Amniotic epithelial cell (primary cell): ENCODE results near the gene NTHL1.

ENCODE experiments used
- DNase-seq: peaks from one replicate; pipeline ENCODE4 v3.0.0-alpha.2; 2010; ENCODE audit warnings: low read depth

The NTHL1 gene

DNA sequence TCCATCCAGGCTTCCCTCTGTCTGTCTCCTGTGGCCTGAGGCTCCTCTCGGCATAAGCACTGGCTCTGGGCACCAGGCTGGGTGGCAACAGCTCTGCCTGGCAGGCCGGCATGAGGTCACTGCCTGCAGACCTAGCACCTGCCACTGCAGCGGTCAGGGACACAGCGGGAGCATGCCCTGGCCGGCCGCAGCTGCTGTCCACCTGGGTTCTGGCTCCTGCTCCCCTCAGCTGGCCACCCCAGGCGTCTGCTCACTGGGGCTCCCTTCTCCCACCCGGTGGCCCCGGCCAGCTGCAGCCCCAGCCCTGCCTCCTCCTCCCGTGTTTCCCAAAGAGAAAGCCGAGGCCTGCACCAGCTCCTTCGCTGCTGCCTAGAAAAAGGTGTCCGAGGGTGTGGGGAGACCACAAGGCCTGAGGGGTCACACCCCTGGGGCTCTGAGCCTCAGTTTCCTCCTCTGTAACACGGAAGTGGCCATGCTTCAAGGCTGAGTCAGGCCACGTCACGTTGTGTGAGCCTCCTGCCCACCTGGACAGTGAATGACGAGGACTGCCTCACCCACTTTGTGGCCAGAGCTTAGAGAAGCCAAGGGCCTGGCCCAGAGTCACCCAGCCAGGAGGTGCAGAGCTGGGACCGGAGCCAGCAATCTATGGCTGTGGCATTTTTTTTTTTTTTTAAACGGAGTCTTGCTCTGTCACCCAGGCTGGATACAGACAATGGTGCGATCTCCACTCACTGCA, 6.7 kb downstream of the NTHL1 start:
- DNase-seq = no peak

DNA sequence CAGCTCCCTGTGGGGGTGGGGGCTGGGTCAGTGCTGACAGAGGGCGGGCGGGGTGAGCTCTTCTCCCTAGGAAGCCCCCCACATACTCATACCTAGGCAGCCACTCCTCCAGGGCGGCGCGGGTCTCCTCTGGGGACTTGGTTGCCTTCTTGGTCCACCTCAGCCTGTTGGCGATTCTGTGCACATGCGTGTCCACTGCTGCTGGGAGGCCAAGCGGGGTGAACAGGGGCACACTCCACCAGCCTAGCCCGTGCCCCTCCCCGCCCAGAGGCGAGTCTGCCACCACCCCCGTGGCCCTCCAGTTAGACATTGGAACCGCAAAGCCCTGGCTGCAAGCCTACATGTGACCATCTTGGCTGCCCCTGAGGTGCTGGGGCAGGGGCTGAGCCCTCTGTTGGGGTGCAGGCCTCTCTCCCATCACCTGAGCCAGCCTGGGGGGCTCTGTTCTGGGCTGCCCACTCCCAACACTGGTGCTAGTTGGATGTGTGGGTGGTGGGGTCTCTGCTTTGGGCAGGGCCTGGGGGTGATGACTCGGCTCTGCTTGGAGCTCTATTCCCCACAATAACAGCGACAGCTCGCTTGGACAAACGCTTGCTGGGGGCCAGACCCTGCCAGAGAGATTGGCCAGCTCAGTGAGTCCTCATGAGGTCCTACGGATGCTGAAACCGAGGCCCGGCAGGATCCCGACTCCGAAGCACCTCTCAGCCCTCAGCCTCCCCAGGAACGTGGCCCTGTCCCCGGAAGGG, 7.4 kb downstream of the NTHL1 start:
- no peak for DNase-seq

DNA sequence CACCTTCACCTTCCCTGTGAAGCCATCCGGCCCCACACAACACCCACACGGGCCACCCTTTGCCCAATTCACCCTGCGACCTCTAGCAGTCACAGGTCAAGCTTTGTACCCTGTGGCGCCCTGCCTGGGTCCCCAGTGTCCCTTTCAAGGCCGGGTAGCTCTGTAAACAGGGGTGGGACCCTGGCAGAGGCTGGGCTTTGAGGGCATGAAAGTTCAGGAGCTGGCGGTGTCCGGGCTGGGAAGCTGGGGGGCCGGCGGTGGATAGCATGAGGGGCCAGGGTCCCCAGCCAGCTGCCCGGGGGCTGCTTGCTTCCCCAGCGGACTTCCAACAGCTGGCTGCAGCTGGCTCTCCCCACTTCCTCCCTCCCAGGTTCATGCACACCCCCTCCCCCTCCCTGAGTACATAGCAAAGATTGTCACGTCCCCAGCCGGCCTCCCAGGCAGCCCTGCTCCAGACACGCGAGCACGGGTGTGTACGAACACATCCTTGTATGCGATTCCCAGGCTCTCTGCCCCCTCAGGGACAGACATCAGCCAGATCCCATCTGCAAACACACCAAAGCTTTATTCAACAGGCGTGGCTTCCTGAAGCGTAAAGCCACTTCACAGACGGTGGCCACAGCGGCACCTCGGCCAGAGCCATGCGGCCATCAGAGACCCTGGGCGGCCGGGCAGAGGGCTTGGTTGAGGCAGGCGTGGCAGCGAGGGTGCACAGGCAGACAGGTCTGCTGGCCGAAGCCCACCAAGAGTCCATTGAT, 8.2 kb downstream of the NTHL1 start:
- peak; percentile 42 for DNase-seq

DNA sequence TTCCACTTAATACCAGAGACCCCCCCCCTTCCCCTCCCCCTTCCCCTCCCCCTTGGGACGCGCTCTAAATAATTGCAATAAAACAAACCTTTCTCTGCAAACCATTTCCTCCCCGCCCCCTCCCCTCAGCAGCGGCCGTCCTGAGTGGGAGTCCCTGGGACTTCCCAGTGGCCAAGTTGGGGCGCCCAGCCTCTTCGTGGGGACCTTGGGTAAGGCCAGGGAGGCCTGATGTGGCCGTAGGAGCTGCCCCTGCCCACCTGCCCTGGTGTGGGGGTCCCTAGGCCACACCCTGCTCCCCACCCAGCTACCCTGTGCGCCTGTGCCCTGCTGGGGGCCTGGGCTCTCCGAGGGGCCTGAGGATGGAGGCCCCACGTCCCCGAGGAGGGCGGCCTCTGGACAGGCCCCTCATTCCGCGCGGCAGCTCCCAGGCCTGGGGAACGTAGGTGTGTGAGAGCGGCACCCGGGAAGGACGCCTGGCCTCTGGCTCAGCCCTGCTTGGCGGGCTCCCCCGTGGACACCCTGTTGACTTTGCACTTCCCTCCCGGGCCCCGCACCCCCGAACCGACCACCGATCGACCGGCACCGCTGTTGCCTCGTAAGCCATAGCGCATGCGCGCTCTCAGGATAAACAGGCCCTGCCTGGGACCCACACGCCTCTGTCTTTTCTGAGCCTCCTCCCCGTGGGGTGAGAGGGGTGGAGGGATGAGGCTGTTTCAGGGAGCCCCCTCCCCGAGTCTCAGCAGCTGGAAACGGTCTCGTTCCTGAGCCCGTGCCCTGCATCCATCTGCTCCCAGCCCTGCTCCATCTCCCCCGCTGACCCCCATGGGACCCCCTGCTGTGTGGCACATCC, 9.0 kb downstream of the NTHL1 start:
- DNase-seq = no peak

DNA sequence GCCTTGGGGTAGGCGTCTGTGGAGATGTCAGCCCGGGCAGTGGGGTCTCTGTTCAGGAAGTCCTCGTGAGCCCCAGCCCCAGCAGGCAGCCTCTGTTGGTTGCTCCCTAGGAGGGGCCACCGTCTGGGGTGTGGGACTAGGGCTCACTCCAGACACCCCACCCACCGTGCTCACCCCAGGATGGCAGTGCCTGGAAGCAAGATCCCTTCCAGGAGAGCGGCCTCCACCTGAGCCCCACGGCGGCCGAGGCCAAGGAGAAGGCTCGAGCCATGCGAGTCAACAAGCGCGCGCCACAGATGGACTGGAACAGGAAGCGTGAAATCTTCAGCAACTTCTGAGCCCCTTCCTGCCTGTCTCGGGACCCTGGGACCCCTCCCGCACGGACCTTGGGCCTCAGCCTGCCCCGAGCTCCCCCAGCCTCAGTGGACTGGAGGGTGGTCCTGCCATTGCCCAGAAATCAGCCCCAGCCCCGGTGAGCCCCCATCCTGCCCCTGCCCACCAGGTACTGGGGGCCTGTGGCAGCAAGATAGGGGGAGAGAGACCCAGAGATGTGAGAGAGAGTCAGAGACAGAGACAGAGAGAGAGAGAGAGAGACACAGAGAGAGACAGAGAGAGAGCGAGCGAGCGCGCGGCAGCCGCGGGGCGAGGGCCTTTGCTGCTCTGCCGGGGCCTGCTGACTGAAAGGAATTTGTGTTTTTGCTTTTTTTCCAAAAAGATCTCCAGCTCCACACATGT, 9.8 kb downstream of the NTHL1 start:
- no peak for DNase-seq

DNA sequence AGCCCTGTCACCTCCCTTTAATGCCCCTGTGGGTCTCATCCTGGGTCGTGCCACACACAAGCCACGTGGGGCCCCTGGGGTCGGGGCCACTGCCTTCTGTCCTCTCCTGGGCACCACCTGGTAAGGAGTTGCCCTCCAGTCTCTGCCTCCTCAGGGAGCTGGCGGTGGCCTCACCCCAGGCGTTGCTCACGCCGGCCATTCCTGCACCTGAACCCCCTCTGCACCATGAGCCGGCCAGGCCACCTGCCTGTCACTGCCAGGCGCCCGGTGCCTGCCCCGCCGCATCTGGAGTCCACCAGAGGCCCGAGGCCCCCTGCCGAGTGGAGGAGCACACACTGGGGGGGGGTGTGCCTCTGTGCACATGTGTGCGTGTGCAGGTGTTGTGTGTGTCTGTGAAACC, 10.5 kb downstream of the NTHL1 start:
- DNase-seq = no peak

DNA sequence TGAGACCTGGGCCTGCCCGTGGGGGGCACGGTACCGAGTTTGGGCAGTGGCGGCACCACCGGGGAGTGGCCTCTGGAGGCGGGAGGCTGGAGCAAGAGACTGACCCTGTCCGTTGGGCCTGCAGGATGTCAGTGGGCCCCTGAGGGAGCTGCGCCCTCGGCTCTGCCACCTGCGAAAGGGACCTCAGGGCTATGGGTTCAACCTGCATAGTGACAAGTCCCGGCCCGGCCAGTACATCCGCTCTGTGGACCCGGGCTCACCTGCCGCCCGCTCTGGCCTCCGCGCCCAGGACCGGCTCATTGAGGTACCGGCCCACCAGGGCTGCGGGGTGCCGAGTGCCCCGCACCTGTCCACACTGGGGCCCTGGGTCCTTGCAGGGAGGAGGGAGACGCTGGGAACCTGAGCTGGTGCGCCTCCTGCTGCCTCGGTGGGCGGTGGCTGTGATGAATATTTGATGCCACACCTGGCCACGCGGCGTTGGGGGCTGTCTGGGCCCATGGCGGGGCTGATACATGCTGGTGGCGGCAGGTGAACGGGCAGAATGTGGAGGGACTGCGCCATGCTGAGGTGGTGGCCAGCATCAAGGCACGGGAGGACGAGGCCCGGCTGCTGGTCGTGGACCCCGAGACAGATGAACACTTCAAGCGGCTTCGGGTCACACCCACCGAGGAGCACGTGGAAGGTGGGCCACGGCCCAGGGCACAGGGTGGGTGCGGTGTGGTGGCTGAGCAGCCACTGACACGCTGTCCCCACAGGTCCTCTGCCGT, 11.3 kb downstream of the NTHL1 start:
- no peak for DNase-seq

DNA sequence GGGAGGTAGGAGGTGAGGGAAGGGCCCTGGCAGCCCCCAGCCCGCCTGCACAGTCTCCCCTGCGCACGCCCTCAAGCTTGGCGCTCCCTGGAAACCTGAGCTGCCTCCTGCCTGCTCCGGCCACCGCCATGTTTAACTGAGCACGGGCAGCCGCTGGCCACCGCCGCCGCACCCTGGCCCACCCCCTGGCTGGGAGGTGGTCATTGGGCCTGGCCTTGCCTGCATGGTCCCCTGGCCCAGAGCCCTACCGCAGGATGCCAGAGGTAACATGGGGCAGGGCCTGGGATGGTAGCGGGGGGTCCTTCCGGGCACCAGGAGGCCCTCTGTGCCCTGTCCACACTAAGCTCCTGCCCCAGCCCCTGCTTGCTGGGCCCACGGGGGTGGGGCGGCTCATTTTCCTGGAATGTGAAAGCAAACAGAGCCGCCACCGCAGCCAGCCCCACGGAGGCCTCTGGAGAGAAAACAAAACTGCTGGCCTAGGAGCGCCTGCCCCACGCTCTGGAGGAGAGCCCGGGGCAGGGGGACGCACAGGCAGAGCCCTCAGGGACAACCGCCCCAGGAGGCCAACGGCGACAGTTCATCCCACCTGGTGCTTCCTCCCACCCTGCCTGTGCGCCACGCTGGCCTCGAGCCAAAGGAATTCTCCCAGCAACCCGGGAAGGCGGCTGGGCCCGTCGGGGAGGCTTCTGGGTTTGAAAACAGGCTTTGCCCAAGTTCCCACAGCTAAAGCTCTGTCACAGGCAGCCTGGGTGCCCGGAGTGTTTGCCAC, 12.0 kb downstream of the NTHL1 start:
- peak; percentile 80 for DNase-seq

DNA sequence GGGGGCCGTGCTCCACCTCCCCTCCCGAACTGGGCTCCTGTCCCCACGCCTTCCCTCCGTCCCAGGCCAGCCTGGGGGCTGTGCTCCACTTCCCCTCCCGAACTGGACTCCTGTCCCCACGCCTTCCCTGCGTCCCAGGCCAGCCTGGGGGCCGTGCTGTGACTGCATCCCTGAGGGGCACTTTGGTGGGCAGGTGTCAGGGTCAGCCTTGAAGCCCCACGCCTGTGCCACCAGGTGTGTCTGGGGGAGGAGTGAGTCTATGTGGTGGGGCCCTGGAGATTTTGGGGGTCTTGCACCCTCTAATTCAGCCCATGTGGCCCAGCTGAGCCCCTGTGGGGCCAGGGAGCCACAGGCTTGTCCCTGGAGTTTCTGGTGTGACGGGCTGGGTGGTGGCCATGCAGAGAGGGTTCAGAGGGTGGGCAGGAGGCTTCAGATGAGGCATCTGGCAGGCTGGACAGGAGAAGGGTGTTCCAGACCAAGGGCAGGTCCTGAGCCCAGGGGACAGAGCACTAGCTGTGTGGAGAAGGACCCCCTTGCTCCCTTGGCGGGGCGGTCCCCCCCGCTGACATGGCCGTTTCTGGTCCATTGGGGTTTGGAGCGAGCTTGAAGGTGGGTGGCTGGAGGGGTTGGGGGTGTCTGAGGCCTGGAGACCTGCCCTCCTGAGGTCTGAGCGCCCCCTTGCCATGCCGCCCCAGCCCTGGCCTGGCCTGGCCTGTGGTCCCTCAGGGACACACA, 12.8 kb downstream of the NTHL1 start:
- DNase-seq = no peak

DNA sequence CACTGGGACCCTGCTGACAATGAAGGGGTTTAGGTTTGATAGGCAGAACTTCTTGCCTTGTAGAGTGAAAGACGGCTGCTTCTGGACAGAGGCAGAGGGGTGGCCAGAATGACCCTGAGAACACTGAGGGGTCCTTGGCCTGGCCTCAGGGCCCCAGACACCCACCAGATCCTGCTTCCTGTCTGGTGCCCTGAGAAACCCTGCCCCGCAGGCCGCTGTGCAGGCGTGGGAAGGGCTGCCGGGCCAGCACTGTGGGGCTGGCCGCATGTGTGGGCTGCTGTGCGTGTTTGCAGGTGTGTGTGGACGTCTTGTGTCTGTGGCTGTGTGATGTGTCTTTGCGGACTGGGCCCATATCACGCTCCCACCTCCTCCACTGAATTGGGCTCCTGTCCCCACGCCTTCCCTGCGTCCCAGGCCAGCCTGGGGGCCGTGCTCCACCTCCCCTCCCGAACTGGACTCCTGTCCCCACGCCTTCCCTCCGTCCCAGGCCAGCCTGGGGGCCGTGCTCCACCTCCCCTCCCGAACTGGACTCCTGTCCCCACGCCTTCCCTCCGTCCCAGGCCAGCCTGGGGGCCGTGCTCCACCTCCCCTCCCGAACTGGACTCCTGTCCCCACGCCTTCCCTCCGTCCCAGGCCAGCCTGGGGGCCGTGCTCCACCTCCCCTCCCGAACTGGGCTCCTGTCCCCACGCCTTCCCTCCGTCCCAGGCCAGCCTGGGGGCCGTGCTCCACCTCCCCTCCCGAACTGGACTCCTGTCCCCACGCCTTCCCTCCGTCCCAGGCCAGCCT, 13.5 kb downstream of the NTHL1 start:
- peak; percentile 38 for DNase-seq

DNA sequence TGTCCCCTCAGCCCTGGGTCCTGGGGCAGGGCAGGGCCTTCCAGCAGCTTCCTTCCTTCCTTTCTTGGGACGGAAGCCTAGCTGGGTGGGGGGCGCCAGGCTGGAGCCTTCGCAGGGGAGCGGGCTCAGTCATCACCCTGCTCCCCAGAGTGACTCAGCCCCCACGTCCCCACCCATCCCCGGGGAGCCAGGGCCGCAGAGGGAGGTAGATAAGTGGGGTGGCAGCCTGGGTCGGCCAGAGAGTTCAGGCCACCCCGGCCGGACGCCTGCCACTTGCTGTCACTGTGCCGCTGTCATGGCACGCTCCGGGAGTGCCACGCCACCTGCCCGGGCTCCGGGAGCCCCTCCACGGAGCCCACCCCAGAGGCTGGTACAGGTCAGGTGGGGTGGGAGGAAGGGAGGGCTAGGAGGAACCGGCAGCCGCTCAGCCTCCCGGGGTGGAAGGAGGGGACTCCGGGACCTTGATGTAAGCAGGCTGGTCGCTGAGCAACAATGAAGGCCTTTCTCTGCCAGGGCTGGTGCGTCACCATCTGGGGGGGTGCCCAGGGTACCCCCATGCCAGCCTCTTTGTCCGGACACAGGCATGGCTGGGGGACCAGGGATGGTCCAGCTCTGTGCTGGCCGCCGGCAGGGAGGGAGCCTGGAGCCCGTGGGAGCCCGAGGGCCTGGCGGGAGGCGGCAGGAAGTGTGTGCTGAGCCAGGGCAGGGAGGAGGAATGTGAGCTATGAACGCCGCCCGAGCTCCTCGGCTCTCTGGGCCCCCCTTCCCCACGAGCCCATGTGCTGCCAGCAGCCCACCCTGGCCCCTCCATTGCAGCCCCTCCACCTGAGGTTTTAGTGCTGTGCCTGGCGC, 14.4 kb downstream of the NTHL1 start:
- peak; percentile 54 for DNase-seq

DNA sequence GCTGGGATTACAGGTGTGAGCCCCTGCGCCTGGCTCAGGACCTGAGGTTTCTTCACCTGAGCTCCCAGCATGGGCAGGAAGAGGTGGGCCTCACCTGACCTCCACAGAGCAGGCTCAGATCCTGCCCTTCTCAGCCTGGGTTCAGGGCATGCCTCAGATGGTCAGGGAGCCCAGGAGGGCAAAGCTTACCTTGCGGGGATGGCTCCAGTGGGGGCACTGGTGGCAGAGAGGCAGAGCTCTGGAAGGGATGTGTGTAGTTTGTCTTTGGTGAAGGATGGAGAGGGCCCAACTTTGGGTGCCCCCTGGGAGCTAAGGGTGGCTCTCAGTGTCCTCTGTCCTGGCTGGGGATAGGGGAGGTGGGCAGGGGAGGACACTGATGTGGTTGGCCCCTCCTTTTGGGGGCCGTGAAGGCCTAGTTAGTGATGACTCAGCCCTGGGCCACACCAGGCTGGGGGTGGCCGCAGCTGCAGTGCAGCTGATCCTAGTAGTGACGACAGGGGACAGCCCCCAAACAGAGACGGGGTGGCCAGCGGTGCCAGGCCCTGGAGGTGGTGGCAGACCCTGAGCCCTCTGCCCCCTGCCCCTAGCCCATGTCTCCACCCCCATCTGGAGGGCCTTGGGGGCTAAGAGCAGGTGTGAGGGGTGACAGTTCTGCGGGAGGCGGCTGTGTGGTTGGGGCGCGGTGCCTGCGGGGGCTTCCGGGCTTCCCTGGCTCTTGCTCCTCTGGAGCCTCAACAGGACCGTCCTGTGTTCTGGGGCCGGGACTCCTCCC, 15.2 kb downstream of the NTHL1 start:
- no peak for DNase-seq

DNA sequence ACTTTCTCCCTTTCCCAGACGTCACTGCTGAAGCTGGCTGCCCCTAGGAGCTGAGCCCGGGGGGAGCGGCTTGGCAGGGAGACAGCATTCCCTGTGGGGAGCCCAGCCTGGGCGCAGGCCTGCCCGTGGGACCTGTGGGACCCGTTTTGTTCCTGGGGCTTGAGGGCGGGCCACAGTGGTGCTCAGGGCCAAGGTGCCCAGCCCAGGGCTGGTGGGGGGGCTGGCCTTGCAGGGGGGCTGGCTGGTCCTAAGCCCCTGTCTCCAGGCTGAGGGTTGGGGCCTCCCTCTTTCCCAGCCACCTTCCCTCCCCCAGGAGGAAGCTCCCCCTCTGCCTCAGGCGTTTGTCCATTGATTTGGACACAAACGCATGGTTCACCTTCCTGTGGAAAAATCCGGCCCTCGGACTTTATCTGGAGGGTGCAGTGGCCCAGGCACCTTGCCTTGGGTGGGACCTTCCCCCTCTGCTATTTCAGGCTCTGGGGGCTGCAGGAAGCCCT, 16.5 kb downstream of the NTHL1 start:
- no peak for DNase-seq

DNA sequence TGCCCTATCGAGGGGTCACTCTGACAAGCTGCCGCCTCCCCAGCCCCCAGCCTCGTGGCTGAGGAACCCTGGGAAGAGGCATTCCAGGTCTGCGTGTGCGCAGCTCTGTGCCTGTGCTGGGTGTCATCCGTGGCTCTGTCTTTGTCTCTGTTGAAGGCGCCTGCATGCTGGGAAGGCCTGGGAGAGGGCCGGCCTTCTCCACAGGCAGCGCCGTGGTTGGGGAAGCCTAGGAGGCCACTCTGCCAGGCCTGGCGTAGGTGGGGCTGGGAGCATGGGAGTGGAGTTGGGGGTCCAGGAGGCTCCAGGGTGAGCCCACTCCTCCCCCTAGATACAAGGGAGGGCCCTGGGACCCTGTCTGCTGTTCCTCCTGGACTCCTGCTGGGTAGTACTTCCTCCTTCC, 17.6 kb downstream of the NTHL1 start:
- DNase-seq = no peak

DNA sequence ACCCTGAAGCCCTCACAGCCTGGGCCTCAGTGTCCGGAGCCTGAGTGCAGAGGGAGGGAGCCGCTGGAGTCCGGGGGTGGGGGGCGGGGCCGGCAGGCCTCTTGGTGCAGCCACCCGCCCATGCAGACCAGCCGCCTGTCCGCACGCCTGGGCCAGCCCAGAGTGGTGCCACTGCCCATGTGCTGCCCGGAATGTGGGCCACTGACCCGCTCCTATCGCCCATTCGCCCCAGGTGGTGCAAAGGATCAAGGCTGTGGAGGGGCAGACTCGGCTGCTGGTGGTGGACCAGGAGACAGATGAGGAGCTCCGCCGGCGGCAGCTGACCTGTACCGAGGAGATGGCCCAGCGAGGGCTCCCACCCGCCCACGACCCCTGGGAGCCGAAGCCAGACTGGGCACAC, 18.3 kb downstream of the NTHL1 start:
- no peak for DNase-seq

DNA sequence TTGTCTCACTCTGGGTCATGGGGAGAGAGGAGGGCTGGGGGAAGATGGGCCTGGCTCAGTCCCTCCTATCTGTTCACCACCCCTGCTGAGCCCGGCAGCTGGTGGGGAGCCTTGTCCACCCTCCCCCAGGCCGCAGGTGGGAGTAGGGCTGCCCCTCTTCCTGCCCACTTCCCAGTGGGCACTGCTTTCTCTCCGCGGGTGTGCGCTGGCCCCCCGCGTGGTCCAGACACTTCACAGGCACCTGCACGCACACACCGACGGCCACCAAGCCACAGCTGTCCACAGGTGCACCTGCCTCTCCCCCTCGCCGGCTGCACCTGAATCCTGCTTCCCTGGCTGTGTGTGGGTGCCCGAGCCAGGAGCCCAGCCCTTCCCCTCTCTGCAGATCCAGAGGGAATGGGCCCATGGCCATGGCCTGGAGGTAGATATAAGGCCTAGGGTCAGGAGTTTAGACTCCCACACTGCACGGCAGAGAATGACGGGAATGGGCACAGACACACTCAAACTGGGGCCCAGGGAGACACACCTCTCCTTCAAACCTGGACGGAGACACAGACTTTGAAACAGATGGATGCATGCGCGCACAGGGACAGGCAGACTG, 18.9 kb downstream of the NTHL1 start:
- no peak for DNase-seq
